Neutrophil (primary cell): ENCODE results near the gene HABP2.

Source experiments
- H3K27ac ChIP-seq: fragments of 200-600 bp; sonication (generic); 2 replicates; pipeline ENCODE4 v1.5.1; 2016; ENCODE audit warnings: mild to moderate bottlenecking, moderate library complexity
- H3K27me3 ChIP-seq: fragments of 200-600 bp; sonication (generic); 2 replicates; pipeline ENCODE4 v1.6.0; 2016; ENCODE audit warnings: mild to moderate bottlenecking
- H3K36me3 ChIP-seq: fragments of 200-600 bp; sonication (generic); 2 replicates; pipeline ENCODE4 v1.5.1; 2017
- H3K4me1 ChIP-seq, 2 experiments: fragments of 200-600 bp in 1 of 2; sonication (generic) in 1 of 2; 1 replicate in 1 of 2; 2 replicates in 1 of 2; pipeline versions ENCODE4 v1.5.1 to v1.6.1; 2013 to 2016; ENCODE audit warnings: low read depth in 1 of 2, low read length in 1 of 2, mild to moderate bottlenecking in 1 of 2, moderate library complexity in 1 of 2; ENCODE audit not compliant: control insufficient read depth in 1 of 2, insufficient read depth in 1 of 2
- H3K4me3 ChIP-seq, 2 experiments: fragments of 200-600 bp in 1 of 2; sonication (generic) in 1 of 2; 1 replicate in 1 of 2; 2 replicates in 1 of 2; pipeline ENCODE4 v1.5.1; 2013 to 2016; ENCODE audit warnings: low read depth in 1 of 2, low read length in 1 of 2, mild to moderate bottlenecking in 1 of 2, moderate library complexity in 1 of 2
- H3K9me3 ChIP-seq: fragments of 200-600 bp; sonication (generic); 2 replicates; pipeline ENCODE4 v1.5.1; 2016
- CTCF ChIP-seq: fragments of 200-600 bp; sonication (generic); IDR thresholded peaks from 2 replicates; pipeline ENCODE4 v1.5.1; 2016; ENCODE audit warnings: antibody characterized with exemption

HABP2 gene

DNA sequence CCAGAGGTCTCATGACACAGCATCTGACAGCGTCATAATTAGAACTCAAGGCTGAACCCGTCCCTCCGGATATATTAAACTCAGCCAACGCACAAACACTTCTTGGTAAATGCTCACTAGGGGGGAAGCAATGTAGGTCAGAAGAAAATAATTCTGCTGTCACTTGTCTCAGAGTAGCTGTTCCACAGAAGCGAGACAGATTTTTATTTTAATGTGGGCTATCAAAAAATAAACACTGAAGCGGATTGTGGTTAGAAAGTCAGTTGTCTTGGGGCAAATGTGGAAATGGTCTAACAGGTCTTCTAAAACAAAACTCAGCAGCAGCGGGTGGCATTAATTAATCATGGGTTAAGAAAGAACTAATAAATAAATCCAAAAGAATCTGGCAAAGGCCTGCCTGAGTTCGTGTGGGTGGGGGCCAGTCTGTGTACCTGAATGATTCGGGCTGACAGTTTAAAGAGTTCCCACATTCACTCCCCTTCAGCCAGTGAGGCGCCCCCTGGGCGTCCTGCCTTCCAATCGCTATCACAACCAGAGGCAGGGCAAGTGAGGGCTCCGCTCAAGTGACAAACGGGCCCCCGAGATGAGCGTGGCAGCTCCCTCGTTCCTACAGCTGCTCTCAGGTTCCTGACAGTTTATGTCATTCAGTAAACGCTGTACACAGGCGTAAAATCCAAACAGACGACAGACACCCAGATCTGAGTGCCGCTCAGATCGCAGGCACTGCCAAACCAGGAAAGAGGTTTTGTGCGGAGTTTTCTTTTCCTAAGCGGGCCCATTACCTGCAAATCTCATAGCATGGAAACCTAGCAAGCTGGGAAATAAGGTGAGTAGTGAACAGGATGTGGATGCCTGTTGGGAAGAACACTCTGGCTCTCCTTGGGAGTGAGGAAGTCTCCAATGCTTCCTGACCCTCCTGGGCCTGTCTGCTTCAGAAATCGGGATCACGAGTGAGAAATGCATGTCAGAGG lies 58.1 kb downstream of the HABP2 start:
- Histone ChIP-seq H3K27me3 (peaks cover 26% of the 10 kb centered on the region), H3K4me1 (no peaks in the 10 kb centered on the region), H3K36me3 (no peaks in the 10 kb centered on the region), H3K27ac (no peak overlapping the region), H3K9me3 (no peaks in the 10 kb centered on the region), H3K4me3 (no peak overlapping the region)
- TF ChIP-seq CTCF = no peak

- TF ChIP-seq CTCF = no peak
- H3K9me3 ChIP-seq = no peaks in the 10 kb centered on the region
- no peak overlapping the region for H3K4me3 ChIP-seq
- no peaks in the 10 kb centered on the region for H3K4me1 ChIP-seq
- H3K27ac ChIP-seq = no peak overlapping the region
- H3K36me3 ChIP-seq = no peaks in the 10 kb centered on the region
- H3K27me3 ChIP-seq = peaks cover 39% of the 10 kb centered on the region
Observed at GRCh38 chr10:113612154-113612553, 59.3 kb downstream of the HABP2 start.

- H3K9me3 ChIP-seq = no peaks in the 10 kb centered on the region
- H3K36me3 ChIP-seq = no peaks in the 10 kb centered on the region
- H3K27me3 ChIP-seq = peaks cover 45% of the 10 kb centered on the region
- H3K4me1 ChIP-seq = no peaks in the 10 kb centered on the region
- TF ChIP-seq CTCF = no peak
- no peak overlapping the region for H3K27ac ChIP-seq
- H3K4me3 ChIP-seq = no peak overlapping the region
Observed at GRCh38 chr10:113613427-113613826, 60.6 kb downstream of the HABP2 start.

DNA sequence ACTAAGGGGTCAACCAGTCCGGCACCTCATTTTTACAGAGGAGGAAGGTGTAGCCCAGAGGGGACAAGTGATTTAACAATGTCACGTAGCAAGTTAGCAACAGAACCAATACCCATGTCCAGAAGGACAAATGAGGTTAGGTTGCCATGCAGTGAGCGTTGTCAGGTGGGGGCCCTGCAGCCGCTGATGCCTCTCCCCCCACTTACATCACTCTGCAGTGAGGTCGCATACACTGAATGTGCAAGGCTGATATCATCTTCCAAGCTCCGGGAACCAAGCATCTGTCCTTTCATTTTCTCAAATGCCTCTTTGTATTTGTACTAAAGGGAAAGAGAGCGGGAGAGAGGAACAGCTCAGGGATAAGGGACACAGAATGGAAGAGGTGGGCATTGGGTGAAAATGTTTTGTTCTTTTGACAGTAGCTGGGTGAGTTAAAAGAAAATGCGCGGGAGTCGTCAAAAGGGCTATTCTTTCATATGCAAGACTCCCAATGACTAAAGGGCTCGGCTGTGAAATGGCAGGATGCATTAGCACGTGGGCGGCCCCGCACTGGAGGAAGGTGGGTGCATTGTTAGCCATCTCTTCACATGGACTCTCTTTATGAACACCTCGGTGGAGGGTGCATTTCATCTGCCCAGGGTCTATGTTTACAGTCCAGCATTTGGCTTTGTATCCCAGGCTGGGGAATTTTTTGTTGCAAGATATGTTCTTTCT lies 61.3 kb downstream of the HABP2 start:
- no peak for TF ChIP-seq CTCF
- H3K27me3 ChIP-seq = peaks cover 52% of the 10 kb centered on the region

DNA sequence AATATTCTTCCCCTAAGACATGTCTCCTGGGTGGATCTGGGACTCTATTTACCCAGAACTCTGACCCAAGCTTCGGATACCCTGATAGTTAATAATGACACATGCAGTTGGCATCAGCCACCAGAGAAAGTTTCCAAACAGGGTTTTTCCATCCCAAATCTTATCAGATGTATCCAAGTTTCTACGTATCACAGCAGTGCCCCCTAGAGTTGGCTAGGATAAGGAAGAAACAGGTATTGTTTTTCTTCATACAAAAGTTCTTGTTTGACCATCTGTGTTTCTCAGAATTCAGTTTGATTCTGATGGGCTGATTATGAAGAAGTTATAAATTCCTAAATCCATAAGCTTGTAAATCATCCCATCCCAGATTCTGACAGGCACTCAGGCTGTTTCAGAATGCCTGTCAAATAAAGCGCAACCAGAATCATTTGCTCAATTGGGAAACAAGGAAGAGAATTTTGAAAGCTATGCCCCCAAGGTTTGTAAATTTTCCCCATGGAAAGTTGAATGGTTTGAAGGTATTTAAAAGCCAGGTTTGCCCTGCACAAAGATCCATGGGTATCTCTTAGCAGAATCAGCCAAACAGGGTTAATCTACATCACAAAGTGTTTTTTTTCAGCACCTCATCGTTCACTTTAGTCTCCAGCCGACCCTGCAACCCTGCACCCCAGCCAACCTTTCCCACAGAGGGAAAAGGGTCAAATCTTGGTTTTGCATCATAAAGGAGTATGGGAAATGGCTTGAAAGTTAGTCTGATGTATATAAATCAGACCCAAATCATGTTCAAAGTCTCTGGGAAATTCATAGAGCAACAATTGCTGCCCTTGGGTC lies 63.6 kb downstream of the HABP2 start:
- H3K4me1 ChIP-seq = no peaks in the 10 kb centered on the region
- no peaks in the 10 kb centered on the region for H3K36me3 ChIP-seq
- H3K9me3 ChIP-seq = no peaks in the 10 kb centered on the region
- TF ChIP-seq CTCF = no peak
- peaks cover 53% of the 10 kb centered on the region for H3K27me3 ChIP-seq
- H3K4me3 ChIP-seq = no peak overlapping the region
- no peak overlapping the region for H3K27ac ChIP-seq

More for the DNA sequence above, 61.3 kb downstream of the HABP2 start:
- Histone ChIP-seq H3K27ac (no peak overlapping the region), H3K4me3 (no peak overlapping the region), H3K4me1 (no peaks in the 10 kb centered on the region), H3K36me3 (no peaks in the 10 kb centered on the region), H3K9me3 (no peaks in the 10 kb centered on the region)
